OCI-LY7 (cell line): ENCODE results near the gene DDIT4. TPM values are rescaled to one million over a fixed set of nuclear protein-coding genes. Genes with fewer than 3 reads are reported as not detected.

Experiments used
- BruUV-seq: library from RNA; stranded (reverse); fragments of 400-500 nt; replicated peaks from 2 replicates; lab custom pipeline; 2021; lab: Mats Ljungman, UMichigan
- CTCF ChIA-PET: fragments of 300-600 bp; sonication (Branson Sonifier 250); formaldehyde crosslinking; loops from one replicate; lab custom pipeline; 2022; ENCODE audit warnings: antibody characterized with exemption; ENCODE audit not compliant: unreplicated experiment; lab: Charles Lee
- POLR2A ChIA-PET: fragments of 300-600 bp; sonication (Branson Sonifier 250); formaldehyde crosslinking; loops from one replicate; lab custom pipeline; 2022; ENCODE audit warnings: antibody characterized with exemption; lab: Charles Lee
- DNase-seq: peaks from one replicate; pipeline ENCODE4 v3.0.0-alpha.2; 2015; ENCODE audit warnings: low spot score
- H2AFZ ChIP-seq: fragments of 200-600 bp; sonication (generic), shearing (Covaris generic); 2 replicates; pipeline ENCODE4 v1.6.1; 2014; ENCODE audit warnings: mild to moderate bottlenecking, antibody characterized with exemption, low read length, moderate library complexity
- H3K27ac ChIP-seq: fragments of 200-600 bp; sonication (generic); 2 replicates; pipeline ENCODE4 v1.5.1; 2014; ENCODE audit warnings: mixed run types, low read depth, mild to moderate bottlenecking, moderate library complexity, low read length, inconsistent platforms; ENCODE audit not compliant: poor library complexity, severe bottlenecking
- H3K36me3 ChIP-seq: fragments of 200-600 bp; sonication (generic); 2 replicates; pipeline ENCODE4 v1.6.1; 2014; ENCODE audit warnings: mild to moderate bottlenecking, antibody characterized with exemption, low read length, moderate library complexity, mixed read lengths; ENCODE audit not compliant: insufficient read depth
- H3K4me1 ChIP-seq: fragments of 200-600 bp; sonication (generic); 2 replicates; pipeline ENCODE4 v1.5.1; 2014; ENCODE audit warnings: mild to moderate bottlenecking, low read length; ENCODE audit not compliant: insufficient read depth, poor library complexity, severe bottlenecking
- H3K4me2 ChIP-seq: fragments of 200-600 bp; sonication (generic); 2 replicates; pipeline ENCODE4 v1.6.1; 2014; ENCODE audit warnings: mild to moderate bottlenecking, low read length
- H3K4me3 ChIP-seq: fragments of 200-600 bp; sonication (generic); 2 replicates; pipeline ENCODE4 v1.5.1; 2014; ENCODE audit warnings: mild to moderate bottlenecking, low read depth, low read length; ENCODE audit not compliant: poor library complexity, severe bottlenecking
- H3K79me2 ChIP-seq: fragments of 200-600 bp; sonication (generic); 2 replicates; pipeline ENCODE4 v1.6.1; 2016; ENCODE audit warnings: low read depth, mild to moderate bottlenecking, low read length, moderate library complexity, mixed read lengths; ENCODE audit not compliant: insufficient read depth
- H3K9me2 ChIP-seq: fragments of 200-600 bp; sonication (generic); 2 replicates; pipeline ENCODE4 v1.6.1; 2016; ENCODE audit warnings: mild to moderate bottlenecking, low read length, mixed read lengths; ENCODE audit not compliant: insufficient read depth
- H3K9me3 ChIP-seq: fragments of 200-600 bp; sonication (generic); 2 replicates; pipeline ENCODE4 v1.6.1; 2014; ENCODE audit warnings: mild to moderate bottlenecking, mixed run types, low read length, mixed read lengths
- H4K20me1 ChIP-seq: fragments of 200-600 bp; sonication (generic); 2 replicates; pipeline ENCODE4 v1.6.1; 2014; ENCODE audit warnings: mild to moderate bottlenecking, antibody characterized with exemption, low read length, moderate library complexity, mixed read lengths; ENCODE audit not compliant: insufficient read depth
- CTCF ChIP-seq: fragments of 200-600 bp; sonication (generic); conservative IDR thresholded peaks from 2 replicates; pipeline ENCODE4 v1.5.1; 2014; ENCODE audit warnings: mild to moderate bottlenecking, antibody characterized with exemption, low read length, moderate library complexity, mixed read lengths
- EZH2phosphoT487 ChIP-seq: fragments of 200-600 bp; sonication (generic); IDR thresholded peaks from 2 replicates; pipeline ENCODE4 v1.6.1; 2018; ENCODE audit warnings: low read depth, borderline replicate concordance, mild to moderate bottlenecking, mixed run types, antibody characterized with exemption, low read length, moderate library complexity, mixed read lengths
- intact Hi-C: fragments of 100-400 bp; cut with micrococcal nuclease; formaldehyde crosslinking; loops from one replicate; pipeline ENCODE4 v1.10.0; 2022; ENCODE audit not compliant: unreplicated experiment
- total RNA-seq, 2 experiments: library from RNA; depleted of rRNA in 1 of 2; stranded (reverse); fragments of >200 nt in 1 of 2; shearing (Covaris generic) in 1 of 2; gene quantifications; 2 replicates each; pipeline ENCODE4 v1.2.3, GENCODE V29; 2014 to 2022

The DDIT4 gene
- total RNA-seq, 2 experiments from 2014 or later: 91.8 to 102 TPM

- H3K9me2 ChIP-seq: no peaks in the 10 kb centered on the region
- DNase-seq: no peak
- no peak overlapping the region for H3K27ac ChIP-seq
- no peaks in the 10 kb centered on the region for H3K79me2 ChIP-seq
- no peak overlapping the region for H3K4me2 ChIP-seq
- H3K9me3 ChIP-seq: no peaks in the 10 kb centered on the region
- H3K4me3 ChIP-seq: no peak overlapping the region
- intact Hi-C loops: loop anchor here (10.0 kb wide), 1 partner anchor 458 kb away; the partner anchor contains the start of gene PSAP
- no peak overlapping the region for H2AFZ ChIP-seq
- H3K36me3 ChIP-seq: no peaks in the 10 kb centered on the region
- no peak for TF ChIP-seq CTCF
- no peak for TF ChIP-seq EZH2phosphoT487
- BruUV-seq: no TSS peak
- no peaks in the 10 kb centered on the region for H4K20me1 ChIP-seq
- CTCF ChIA-PET: no interaction called here
- POLR2A ChIA-PET: interaction anchor here (1.2 kb wide), 1 partner anchor 9 kb away, joined by 3 read pairs; no protein-coding TSS in a partner anchor
- H3K4me1 ChIP-seq: peaks cover 32% of the 10 kb centered on the region
Observed at GRCh38 chr10:72312865-72313391, 39.2 kb downstream of the DDIT4 start.

- BruUV-seq: no TSS peak
Observed at GRCh38 chr10:72314263-72314662, 40.5 kb downstream of the DDIT4 start.

More at GRCh38 chr10:72314263-72314662, 40.5 kb downstream of the DDIT4 start:
- Histone ChIP-seq H4K20me1 (no peaks in the 10 kb centered on the region), H3K9me2 (no peaks in the 10 kb centered on the region), H3K27ac (no peak overlapping the region), H3K4me2 (no peak overlapping the region), H3K79me2 (no peaks in the 10 kb centered on the region), H3K4me1 (peaks cover 40% of the 10 kb centered on the region), H3K4me3 (no peak overlapping the region), H3K36me3 (no peaks in the 10 kb centered on the region), H3K9me3 (no peaks in the 10 kb centered on the region), H2AFZ (no peak overlapping the region)
- TF ChIP-seq EZH2phosphoT487 (no peak), CTCF (no peak)
- ChIA-PET CTCF (no interaction called here), POLR2A (no interaction called here)
- no peak for DNase-seq
- intact Hi-C loops: loop anchor here (10.0 kb wide), 1 partner anchor 459 kb away; the partner anchor contains the start of gene PSAP
